NCI-H774 (cell line): Measurements from ENCODE around the gene MRM2.
"Not testable (repeated sequence)": the region's sequence is repeated elsewhere in the genome, so short reads cannot be mapped to it uniquely, and the experiment has no call there.

Experiments
- DNase-seq: peaks from one replicate; lab custom pipeline; 2025; lab: John Stamatoyannopoulos, UW

The MRM2 gene

DNA sequence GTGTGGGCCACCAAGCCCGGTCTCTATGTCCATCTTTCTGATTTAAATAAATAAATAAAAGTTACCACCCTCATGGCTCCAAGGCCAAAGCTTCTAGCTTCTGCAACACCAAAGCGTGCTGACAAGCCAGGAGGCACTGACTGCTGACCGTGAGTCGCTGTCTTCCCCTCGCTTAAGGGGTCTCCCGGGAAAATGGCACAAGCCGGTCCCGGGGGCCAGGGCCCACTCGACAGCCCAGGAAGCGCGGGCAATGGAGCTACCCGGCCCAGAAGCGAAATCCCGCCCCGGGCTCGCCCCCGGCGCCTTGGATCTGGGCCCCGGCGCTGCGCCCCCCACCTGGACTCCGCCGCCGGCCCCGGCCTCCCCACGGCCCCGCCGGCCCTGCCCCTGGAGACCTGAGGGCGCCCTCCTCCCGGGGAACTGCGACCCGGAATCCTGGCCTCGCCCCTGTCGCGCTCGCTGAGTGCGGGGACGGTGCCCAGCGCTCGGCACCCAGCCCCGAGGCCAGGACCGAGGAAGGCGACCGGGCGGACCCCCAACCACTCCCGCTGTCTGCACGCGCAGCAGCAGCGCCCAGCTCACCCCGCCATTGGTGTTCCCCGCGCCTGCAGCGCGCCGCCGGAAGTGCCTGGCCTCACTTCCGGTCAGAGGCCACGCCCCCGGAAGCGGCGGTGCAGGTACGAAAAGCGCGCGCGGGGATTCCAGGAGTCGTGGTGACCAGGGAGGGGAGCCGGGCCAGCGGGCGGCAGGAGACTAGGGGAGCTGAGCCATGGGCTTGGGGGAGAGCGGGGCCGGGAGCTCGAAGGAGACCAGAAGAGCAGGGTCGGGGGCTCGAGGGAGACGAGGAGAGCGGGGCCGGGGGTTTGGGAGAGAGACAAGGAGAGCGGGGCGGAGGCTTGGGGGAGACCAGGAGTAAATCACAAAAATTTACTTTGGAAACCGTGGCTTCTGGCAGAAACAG is at the start of gene MRM2, which contains the start of gene NUDT1:
MRM2 (minus strand) TSS at position 626 of the 961 bp plus-strand sequence; CDS start at position 590, 36 bp downstream.
NUDT1 (plus strand) TSS at position 647 of the 961 bp plus-strand sequence. CDS start 2,349 bp downstream, outside the sequence.
- peak; percentile 81 for DNase-seq

DNA sequence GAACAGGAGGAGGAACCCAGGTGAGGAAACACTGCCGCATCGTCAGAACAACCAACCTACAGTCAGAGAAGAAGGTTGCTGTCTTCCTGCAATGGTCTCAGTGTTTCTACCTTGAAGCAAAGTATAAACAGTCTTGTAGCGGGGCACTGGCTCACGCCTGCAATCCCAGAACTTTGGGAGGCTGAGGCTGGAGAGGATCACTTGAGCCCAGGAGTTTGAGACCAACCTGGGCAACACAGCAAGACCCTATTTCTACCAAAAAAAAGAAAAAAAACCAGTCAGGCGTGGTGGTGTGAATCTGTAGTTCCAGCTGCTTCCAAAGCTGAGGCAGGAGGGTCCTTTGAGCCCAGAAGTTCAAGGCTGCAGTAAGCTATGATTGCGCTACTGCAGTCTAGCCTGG is 48.9 kb upstream of the MRM2 start:
- DNase-seq, result no peak

DNA sequence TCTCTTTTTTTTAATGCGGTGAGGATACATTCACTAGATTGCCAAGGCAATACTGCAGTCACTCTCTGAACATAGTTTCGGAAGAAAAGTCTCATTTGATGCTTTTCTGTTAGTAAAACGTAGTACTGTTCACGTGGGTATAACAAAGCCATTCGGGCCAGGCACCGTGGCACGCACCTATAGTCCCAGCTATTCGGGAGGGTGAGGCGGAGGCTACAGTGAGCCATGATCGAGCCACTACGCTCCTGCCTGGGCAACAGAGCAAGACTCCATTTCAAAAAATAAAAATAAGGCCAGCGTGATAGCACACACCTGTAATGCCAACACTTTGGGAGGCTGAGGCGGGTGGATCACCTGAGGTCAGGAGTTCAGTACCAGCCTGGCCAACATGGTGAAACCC is 47.6 kb upstream of the MRM2 start:
- no peak for DNase-seq

DNA sequence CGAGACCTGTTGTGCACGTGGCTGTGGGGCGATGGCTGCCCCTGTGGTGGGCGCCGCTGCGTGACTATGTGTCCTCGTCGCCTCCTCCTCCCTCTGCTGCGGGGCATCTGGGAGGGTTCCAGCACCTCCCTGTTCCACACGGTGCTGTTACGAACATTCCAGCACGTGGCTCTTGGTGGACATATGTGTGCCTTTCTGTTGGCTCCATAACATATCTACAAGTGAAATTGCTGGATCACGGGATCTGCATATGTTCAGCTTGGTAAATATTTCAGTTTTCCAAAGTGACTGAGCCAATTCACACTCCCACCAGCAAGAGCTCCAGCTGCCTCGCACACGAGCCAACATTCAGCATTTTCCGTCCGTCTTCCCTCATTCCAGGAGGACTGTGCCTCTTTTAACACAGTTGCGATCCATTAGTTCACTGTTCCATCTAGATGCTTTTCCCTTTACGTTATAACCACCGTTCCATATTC is 47.1 kb upstream of the MRM2 start:
- DNase-seq, result no peak

DNA sequence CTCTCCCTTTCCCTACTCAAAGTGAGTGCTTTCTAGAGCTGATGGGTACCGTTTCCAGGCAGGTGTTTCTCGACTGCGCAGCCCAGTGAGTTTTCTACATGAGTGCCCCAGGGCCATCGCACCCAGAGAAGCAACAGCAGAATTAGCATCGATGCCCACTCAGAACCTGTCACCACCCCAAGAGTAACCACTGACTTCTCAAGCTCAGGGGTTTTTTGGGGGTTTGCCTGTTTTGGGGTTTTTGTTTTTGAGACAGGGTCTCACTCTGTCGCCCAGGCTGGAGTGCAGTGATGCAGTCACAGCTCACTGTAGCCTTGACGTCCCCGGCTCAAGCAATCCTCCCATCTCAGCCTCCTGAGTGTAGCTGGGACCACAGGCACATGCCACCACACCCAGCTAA is 46.5 kb upstream of the MRM2 start:
- DNase-seq, result no peak

DNA sequence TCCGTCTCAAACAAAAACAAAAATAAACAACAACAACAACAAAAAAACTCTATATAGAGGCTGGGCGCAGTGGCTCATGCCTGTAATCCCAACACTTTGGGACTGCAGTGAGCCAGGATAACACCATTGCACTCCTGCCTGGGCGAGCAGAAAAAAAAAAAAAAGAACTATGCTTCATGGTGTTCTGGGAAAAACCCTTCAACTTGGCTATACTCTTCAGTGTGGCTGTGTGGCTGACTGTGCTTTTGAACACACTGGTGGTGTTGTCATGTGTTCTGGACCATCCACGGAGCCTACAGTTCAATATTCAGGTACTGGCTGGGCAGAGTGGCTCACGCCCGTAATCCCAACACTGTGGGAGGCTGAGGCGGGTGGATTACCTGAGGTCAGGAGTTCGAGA is 45.7 kb upstream of the MRM2 start:
- DNase-seq, result no peak

DNA sequence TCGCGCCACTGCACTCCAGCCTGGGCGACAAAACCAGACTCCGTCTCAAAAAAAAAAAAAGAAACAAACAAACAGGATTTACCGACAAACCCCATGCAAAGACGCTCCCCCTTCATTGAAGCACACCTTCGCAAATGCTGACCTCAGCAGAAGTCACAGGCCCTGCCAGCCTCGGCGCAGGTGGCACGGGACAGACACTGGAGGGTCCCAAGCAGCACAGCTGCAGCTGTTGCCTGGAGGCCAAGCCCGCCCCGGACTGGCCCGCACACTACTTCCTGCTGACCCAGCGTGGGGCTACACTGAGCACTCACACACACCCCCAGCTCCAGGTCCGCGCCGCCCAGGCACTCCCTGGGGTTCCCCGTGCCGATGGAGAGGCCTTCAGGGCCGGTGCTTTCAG is 41.1 kb upstream of the MRM2 start:
- no peak for DNase-seq

DNA sequence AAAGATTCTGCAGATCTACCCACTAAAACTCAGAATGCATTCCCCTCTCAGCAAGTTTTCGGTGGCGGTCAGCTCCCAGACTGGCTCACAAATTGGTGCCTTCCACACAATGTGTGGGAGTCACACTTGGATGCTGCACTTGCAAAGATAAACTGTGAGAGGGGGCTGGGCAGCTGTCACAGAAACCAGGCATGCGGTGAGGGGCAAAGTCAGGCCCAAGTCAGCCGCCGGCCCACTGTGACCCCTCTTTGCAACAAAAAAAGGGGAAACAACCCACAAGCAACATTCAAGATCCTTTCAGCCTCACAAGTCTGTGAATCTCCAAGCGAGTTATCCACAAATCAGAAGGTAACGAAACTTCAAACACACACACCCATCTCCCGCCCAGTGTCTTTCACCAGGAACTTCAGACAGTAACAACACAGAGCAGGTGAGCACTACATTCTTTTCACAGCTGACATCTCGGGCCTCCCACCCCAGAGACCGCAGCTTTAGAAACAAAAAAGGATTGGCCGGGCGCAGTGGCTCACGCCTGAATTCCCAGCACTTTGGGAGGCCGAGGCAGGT is 40.3 kb upstream of the MRM2 start:
- no peak for DNase-seq

DNA sequence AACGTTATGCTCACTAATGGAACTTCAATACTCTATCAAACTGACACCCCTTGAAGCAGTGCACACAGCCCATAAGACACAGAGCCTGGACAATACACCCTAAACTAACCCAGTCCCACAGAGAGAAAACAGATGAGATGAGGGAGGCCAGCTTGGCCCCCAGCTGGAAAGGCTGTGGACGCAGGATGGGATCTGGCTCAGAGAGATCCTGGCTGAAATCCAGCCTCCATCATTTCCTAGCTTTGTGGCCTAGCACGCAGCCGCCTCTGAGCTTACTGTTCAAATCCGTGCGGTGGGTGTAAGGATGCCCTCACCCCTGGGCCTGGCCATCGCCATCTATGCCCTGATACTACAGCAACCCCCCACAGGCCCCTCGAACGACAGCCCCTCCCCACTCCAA is 39.5 kb upstream of the MRM2 start:
- DNase-seq, result no peak

DNA sequence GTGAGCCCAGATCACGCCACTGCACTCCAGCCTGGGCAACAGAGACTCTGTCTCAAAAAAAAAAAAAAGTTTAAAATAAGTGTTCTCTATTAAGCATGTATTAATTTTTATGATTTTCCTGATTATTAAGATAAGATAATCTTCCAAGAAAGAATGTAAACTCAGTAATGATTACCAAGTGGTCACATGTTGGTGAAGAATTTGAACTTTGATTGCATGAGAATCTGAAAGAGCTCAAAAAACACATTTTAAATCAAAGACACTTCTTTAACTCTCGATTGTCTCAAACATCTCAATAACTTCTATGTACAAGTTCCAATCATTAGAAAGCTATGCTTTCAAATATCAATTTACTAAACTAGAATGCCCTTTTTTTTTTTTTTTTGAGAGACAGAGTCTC is 38.4 kb upstream of the MRM2 start:
- DNase-seq, result no peak

DNA sequence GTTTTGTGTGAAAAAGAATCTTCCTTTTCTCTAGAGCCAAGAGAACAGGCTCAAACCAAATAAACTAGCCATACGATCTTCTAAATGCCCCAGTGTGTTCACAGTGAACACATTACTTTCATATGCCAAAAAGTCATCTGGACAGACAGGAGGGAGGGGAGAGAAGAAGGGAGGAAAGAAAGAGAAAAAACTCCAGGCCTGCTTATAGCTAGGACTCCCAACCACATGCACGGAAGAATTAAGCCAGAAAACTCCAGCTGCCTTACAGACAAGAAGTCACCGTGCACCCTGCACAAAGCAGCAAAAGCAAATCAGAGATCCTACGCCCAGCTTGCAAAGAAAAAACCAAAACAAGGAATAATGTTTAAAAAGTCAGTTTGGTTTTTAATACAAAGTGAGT is 37.9 kb upstream of the MRM2 start:
- DNase-seq, result no peak

DNA sequence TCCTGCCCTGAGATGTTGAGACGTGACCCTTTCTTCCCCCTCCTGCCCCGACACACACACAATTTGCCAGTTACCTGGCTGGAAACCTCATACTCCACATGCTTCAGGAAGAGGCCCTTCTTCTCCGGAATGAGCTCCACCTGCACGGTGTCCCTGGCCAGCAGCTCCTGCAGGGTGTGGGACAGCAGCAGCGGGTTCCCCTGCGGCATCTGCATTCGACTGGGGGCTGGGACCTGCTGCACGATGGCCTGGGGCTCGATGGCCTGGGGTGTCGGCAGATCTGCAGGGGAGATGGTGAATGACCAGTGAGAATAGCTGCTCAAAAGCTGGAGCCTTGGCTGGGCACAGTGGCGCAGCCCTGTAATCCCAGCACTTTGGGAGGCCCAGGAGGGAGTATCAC is 36.0 kb upstream of the MRM2 start:
- DNase-seq, result no peak

DNA sequence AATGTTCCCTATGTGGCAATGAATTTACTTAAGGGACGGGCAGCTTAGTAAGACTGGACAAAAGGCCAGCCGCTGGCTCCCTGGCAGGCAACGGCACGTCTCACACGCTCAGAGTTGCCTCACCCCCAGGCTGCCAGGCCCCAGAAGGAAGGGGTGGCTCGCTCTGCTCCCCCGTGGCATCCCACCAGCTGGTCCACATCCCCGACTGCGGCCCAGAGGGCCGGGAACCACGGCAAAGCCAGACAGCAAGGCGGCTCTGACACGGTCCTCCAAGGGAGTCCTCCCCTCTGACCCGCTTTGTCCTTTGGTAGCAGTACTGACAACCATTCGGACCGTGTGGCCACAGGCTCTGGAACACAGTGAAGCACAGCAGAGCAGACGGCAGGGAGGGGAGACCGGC is 34.1 kb upstream of the MRM2 start:
- DNase-seq, result no peak

DNA sequence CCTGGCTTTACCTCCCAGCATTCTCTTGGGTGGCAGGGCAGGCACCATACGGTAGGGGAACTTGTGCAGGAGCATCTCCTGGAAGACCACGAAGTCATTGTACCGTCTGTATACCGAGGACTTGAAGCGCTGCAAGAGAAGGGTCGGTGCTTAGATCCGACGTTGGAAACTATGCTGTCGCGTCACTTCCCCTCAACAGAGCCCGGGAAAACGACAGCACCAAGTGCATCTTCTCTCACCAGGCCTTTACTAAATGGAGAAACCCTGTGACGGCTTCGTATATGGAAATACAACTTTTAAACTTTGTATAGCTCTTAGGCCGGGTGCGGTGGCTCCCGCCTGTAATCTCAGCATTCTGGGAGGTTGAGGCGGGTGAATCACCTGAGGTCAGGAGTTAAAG is 33.1 kb upstream of the MRM2 start:
- DNase-seq, result no peak

DNA sequence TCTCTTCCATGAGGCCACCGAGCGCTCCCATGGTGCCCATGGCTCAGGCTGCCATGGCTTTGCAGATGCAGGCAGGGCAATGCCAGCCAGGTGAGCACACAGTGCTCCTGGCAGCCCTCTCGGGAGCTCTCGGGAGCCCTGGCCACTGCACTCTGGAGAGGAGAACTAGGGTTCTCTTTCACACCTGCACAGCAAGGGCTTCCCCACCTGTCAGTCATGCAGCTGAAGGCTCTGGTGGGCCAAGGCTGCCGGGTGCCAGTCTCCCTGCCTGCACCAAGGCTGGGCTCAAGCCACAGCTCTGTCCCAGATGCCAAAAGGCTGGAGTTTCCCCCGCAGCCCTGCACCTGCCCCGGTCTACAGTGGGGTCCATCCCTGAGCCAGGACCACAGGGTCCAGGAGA is 32.7 kb upstream of the MRM2 start:
- DNase-seq, result no peak

DNA sequence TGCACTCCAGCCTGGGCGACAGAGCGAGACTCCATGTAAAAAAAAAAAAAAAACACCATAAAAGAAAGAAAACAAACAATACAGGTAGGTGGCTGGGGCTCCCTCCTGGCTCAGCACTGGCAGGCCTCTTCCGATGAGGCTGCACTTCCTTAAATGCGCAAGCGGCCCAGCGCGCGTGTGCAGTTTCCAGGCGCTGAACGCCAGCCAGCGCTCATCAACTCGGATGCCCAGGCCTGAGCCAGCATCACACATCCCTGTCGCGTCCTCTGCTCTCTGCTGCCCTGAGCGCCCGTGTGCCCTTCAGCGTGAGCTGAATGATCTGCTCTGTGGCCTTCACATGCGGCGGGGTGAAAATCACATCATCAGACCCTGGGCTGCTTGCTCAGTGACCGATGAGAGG is 31.9 kb upstream of the MRM2 start:
- DNase-seq, result no peak

DNA sequence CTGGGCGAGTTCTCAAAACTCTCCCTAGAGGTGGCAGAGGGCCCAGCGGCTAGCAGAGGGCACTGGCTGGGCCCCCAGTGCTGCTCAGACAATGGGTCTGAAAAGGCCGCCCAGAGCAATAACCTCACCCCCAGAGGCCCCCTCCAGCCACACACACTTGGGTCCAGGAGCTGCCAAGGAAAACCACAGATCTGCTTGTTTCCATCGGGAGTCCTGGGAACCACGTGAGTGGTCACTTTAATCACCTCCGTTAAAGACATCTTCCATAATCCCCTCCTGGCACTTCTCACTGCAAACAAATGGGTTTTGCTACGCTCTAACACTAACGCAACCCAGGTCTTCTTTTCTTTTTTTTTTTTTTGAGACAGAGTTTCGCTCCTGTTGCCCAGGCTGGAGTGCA is 30.0 kb upstream of the MRM2 start:
- no peak for DNase-seq

DNA sequence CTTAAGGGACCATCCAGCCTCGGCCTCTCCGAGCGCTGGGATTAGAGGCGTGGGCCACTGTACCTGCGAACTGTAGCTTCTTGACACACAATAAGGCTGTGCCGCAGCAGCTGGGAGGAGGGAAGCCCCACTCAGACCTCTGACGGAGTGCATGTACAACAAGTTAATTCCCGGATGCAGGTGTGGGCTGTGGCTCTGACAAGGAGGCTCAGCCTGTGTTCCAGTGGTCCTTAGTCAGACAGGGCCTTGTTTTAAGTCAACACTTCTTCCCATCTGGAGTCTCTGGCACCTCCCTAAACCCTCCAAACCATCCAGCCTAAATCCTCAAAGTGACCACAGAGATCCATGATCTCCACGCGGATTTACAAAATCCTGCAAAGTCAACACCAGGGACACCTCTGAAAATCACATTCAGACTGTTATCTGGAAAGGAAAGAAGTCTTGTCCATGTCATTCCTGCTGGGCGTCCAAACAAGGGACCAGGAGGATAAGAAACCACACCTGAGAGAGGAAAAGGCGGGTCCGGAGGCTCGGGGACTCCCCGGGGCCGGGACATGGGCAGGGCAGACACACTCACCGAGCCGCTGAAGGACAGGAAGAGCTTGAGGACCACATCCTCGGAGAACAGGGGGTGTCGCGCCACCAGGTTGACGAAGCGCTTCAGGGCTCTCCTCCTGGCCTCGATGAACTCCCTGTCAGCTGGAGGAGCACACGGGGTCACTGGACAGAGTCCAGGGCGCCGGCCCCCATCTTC is 29.4 kb upstream of the MRM2 start:
- DNase-seq, result no peak

DNA sequence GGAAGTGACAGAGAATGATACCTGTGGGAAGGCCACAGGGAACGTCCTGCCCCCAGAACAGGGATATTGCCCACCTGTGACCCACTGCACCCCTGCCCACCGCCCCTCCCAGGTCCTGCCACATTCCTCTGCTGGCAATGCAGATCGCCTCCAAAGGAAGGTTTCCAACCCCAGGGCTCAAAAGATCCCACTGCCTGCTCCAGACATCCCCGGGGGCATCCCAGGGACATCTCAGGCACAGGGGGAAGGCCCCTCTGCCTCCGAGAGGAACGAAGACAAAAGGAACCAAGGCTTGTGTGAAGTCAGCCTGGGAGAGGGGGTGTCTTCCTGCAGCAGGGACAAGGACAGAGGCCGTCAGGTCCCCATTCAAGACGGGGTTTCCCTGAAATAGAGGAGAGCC is 28.5 kb upstream of the MRM2 start:
- no peak for DNase-seq

DNA sequence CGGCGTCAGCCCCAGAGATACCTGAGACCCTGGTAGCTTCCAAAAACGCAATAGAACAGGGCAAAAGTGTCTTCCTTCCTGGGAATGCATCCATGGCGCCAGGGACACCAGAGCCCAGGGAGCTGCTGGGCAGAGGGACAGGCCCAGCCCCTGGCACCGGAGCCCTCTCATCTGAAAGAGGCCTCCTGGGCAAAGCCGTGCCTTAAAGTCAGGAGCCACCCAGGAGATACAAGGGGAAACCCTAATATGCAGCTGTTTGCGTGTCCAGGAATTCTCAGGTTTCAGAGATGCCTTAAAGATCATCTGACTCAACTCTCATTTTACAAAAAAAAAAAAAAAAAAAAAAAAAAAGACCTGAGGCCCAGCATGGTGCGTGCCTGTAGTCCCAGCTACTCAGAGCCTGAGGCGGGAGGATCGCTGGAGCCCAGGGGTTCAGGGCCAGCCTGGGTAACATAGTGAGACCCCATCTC is 28.0 kb upstream of the MRM2 start:
- no peak for DNase-seq

DNA sequence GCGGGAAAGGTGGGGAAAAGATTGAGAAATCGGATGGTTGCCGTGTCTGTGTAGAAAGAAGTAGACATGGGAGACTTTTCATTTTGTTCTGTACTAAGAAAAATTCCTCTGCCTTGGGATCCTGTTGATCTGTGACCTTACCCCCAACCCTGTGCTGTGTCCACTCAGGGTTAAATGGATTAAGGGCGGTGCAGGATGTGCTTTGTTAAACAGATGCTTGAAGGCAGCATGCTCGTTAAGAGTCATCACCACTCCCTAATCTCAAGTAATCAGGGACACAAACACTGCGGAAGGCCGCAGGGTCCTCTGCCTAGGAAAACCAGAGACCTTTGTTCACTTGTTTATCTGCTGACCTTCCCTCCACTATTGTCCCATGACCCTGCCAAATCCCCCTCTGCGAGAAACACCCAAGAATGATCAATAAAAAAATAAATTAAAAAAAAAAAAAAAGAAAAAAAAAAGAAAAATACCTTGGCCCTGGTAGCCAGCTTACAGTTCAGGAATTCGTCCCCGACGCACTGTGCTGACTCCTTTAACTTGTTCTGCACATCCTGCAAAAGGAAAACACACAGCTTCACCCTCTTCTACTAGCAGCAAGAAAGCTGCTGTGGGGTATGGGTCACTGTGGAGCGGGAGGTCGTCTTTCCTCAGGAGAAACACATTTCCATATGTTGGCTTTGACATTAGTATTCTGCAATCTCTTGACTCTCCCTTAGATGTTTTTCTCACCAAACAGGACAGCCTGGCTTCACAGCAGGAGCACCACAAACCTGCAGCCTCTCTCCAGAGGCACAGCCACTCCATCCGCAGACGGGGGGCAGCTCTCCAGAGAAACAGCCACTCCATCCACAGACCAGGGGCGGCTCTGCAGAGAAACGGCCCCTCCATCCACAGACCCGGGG is 27.3 kb upstream of the MRM2 start:
- DNase-seq, result not testable (repeated sequence)
